Endothelial cell of umbilical vein (primary cell): ENCODE data around the gene MRAS.

Source experiments
- EZH2 ChIP-seq: IDR thresholded peaks from 2 replicates; pipeline ENCODE4 v1.6.1; 2012; ENCODE audit warnings: borderline replicate concordance, low read depth, mild to moderate bottlenecking, moderate library complexity, low read length, inconsistent platforms; ENCODE audit not compliant: severe bottlenecking
- TF ChIP-seq, protein P1 (sequence below), 2 donors: IDR thresholded peaks; 1 replicate in 1 of 2; 2 replicates in 1 of 2; pipeline ENCODE4 v1.5.1; 2011; ENCODE audit warnings: low read length in 2 of 2, mild to moderate bottlenecking in 2 of 2, moderate library complexity in 2 of 2, control low read depth in 1 of 2, inconsistent platforms in 1 of 2, low read depth in 1 of 2; ENCODE audit not compliant: insufficient read depth in 1 of 2; ENCODE audit errors: extremely low read depth in 1 of 2

DNA sequence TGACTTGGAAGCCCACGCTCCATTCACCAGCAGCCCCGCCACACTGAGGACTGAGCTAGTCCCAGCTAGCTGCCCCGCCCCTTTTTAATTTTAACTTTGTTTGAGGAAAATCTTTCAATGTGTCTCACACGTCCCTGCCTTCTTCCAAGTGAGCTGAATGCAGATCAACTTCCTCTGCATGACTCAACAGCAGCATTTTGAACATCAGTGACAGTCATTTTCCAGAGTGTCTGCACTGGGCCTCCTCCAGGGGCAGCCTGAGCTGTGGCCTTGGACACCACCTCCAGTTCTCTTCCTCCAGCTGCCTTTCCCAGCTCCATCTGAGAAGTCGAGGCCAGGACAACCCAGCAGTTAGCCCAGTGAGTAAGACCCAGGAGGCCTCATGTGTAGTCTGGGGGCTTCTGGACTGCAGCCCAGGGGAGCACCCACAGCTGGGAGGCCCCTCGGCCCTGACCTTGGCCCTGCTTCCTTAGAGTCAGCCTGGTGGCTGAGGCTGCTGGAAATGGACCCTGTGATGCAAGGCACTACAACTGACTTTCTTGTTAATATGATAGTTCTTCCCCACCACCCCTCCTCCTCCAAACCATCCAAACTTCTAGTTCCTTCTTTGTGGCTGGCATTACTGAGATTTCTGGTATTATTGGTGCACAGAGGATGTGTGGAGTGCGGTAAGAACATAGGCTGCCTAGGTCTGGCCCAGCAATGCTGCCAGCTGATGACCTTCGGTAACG lies 64.6 kb downstream of the MRAS start:
- TF ChIP-seq, protein P1, sequence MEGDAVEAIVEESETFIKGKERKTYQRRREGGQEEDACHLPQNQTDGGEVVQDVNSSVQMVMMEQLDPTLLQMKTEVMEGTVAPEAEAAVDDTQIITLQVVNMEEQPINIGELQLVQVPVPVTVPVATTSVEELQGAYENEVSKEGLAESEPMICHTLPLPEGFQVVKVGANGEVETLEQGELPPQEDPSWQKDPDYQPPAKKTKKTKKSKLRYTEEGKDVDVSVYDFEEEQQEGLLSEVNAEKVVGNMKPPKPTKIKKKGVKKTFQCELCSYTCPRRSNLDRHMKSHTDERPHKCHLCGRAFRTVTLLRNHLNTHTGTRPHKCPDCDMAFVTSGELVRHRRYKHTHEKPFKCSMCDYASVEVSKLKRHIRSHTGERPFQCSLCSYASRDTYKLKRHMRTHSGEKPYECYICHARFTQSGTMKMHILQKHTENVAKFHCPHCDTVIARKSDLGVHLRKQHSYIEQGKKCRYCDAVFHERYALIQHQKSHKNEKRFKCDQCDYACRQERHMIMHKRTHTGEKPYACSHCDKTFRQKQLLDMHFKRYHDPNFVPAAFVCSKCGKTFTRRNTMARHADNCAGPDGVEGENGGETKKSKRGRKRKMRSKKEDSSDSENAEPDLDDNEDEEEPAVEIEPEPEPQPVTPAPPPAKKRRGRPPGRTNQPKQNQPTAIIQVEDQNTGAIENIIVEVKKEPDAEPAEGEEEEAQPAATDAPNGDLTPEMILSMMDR (IDR thresholded peaks at IDR 0.05; ENCODE audit: extremely low read depth in 1 of 2, insufficient read depth in 1 of 2, low read depth in 1 of 2, low read length in 2 of 2) = no peak
- TF ChIP-seq EZH2 = no peak
